GM04504 (cell line): ENCODE data around the gene AMTN.

Experiments
- DNase-seq: peaks from one replicate; pipeline ENCODE4 v3.0.0-alpha.2; 2012; ENCODE audit warnings: low read depth

The AMTN gene

DNA sequence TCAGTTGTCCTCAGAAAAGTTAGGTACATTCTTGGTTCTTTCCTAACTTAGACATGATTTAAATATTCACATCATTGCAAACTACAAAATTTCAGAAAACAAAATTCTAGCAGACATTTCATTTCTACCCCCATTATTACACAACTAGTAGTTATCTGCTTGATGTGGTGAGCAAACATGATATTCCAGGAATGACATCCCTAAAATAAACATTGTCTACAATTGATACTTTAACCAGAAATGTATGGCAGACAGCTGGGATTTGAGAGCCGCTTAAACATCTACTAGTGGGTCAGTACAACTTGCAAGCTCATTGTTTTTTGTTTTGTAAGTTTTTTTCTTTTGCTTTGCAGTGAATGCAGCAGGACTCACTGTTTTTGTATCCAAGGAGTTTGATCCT is 41.6 kb downstream of the AMTN start:
- no peak for DNase-seq

DNA sequence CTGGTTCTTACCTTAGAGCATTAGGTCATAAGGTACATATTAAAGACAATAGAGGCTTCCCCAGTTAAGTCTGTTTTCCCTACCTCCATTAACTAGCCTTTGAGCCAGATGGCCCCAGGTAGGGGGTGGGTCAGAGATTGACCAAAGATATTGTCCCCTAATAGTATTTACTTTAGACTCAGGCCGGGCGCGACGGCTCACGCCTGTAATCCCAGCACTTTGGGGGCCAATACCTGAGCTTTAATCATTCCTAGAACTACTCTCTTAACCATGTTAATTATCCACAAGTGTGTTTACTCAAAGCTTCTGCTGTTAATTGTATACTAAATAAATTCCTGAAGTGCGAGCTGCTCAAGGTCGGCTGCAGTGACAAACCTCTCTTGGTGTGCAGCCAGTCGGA is 45.7 kb downstream of the AMTN start:
- DNase-seq: no peak

DNA sequence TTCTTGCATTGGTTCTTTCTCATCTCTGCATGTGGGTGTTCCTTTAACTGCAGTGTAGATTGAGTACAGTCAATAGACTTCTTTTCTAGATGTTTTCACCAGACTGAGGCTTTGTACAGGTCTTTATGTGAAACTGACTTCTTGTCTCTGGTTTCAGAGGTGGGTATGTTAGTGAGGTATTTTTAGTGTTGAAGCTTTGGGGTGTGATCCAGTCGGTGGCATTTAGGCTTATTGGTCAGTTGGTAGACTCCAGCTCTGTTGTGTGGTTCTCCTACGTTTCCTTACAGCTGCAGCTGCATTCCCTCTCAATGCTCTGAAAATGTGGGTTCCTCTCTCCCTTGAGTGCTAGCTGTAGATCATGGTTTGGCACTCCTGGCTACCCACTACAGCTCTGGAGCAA is 52.4 kb downstream of the AMTN start:
- DNase-seq: no peak

DNA sequence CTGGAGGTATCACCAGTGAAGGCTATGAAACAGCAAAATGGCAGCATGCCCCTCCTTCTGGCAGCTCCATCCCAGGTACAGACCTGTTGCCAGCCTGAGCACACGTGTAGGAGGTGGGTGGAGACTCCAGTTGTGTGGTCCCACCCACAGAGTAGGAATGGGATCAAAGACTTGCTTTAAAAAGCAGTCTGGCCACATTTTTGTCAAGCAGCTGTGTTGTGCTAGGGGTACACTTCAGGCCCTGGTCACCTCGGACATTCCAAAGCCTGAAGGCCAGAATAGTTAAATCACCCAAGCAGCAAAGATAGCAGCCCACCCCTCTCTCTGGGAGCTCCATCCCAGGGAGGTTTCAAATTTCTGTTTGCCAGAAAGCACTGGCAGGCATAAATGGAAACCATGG is 53.4 kb downstream of the AMTN start:
- DNase-seq: no peak

DNA sequence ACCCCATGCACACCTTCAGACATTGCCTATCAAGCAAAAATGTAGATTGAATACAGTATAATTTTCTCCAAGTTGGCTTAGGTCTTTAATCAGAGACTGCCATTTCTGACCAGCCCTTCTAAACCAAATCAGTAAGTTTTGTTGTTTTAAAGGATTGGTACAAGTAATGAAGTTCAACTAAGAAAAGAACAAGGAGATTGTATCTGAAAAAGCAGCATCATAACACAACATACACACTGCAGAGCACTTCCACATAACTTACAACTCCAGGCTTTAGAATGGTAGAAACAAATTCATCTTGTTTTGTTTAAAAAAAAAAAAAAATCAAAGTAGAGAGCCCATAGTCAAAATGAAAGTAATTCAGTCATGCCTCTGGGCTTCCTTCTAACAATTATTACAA is 57.6 kb downstream of the AMTN start:
- no peak for DNase-seq

DNA sequence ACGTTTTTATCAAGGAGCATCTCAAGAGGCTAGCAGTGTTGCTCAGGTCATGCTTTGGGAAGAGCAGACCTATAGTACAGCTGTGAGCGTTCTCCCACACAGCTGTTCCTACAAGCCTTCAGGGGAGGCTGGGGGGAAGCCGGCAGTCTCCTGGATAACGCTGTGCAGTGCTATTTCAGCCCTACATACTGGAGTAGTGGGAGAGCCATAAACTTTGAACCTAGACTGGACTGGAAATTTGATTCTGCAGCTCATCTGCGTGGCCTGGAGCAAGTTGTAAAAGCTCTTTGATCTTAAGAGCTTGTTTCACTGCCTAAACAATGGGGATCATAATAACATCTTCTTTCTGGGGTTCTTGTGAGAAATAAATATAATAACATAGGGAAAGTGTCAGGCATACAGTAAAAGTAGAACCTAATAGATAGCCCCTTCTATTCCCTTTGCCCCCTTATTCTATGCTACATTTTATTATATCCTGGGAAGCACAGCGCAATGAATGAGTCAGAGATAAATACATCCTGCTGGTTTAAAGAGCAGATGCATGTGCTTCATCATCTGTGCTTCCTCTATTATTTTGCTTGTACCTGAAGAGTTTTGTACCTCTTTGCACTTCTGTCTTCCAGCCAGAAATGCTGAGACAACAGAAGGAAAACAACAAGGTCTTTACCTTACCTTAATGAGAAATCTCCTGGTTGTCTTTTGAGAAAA is 59.0 kb downstream of the AMTN start:
- DNase-seq: no peak

DNA sequence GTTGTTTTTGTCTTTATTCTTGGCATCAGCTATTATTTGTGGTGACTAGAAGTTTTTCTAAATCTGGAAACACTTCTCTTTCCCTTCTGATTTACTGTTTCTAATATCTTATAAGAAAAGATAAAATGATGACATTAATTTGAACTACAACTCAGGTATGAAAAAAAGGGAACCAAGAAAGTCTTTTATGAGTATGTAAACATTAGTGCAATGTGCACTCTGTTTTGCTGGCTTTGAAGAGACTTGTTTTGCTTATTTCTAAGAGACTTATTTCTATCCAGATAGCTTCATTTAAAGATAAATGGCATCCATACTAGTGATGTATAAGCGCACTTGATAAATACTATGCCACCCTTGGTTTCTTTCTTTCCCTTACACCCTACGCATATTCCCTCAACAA is 63.6 kb downstream of the AMTN start:
- no peak for DNase-seq
